ENCODE data around the gene H6PD. TPM values are rescaled to one million over a fixed set of nuclear protein-coding genes. Genes with fewer than 3 reads are reported as not detected.

H6PD gene
- total RNA-seq, 1 donor from 2014 or later, result 48.4 TPM

DNA sequence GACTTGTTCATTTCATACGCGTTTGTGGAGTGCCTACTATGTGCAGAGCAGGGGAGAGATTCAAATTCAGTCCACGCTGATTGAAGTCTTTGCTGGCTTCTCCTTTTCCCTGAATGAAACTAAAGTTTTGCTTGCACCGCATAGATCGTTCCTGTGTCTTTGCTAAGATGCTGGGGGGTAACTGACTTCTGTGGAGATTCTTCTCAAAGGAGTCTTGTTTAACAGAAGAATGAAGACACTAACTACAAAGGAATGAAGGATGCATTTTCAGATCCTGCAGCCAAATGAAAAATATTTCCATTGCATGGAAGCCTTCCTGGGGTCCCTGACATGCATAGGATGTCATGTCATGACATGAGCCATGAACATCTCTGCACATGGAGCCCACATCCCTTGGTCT is 26.9 kb upstream of the H6PD start:
- H3K27ac Mint-ChIP-seq (ENCODE audit: unreplicated experiment), result no peak overlapping the region
- H3K4me3 Mint-ChIP-seq (ENCODE audit: unreplicated experiment), result no peak overlapping the region
- H3K27me3 Mint-ChIP-seq (ENCODE audit: unreplicated experiment), result peaks cover 44% of the 10 kb centered on the region
- no peaks in the 10 kb centered on the region for H3K9me3 Mint-ChIP-seq (ENCODE audit: unreplicated experiment)
- H3K4me1 Mint-ChIP-seq (ENCODE audit: unreplicated experiment), result peaks cover 7% of the 10 kb centered on the region
- TF ChIP-seq, protein P1, sequence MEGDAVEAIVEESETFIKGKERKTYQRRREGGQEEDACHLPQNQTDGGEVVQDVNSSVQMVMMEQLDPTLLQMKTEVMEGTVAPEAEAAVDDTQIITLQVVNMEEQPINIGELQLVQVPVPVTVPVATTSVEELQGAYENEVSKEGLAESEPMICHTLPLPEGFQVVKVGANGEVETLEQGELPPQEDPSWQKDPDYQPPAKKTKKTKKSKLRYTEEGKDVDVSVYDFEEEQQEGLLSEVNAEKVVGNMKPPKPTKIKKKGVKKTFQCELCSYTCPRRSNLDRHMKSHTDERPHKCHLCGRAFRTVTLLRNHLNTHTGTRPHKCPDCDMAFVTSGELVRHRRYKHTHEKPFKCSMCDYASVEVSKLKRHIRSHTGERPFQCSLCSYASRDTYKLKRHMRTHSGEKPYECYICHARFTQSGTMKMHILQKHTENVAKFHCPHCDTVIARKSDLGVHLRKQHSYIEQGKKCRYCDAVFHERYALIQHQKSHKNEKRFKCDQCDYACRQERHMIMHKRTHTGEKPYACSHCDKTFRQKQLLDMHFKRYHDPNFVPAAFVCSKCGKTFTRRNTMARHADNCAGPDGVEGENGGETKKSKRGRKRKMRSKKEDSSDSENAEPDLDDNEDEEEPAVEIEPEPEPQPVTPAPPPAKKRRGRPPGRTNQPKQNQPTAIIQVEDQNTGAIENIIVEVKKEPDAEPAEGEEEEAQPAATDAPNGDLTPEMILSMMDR (IDR thresholded peaks at IDR 0.05), result no peak
- H3K36me3 Mint-ChIP-seq (ENCODE audit: unreplicated experiment), result no peaks in the 10 kb centered on the region
- no peak for DNase-seq (ENCODE audit: extremely low spot score, unreplicated experiment)

DNA sequence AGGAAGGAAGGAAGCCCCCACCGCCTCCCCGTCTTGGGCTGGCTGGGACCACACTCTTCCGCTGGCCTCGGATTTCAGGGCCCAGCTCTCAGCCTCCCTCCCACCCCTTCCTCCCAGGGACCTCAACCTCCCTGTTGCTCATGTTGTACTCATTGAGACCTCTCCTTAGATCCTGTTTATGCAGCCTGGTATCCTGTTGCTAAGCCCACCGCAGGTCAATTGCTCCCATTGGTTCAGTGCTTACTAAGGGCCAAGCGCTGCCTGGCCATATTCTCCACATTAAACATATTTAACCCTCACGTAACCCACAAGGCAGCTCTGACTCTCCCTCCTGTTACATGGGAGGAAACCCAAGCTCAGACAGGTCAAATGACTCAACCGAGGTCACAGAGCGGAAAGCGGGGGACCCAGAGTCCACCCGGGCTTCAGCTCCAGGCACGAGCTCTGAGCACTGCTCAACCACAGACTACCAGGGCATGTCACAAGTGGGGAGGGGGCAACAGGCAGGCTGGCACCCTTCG is 23.2 kb upstream of the H6PD start:
- Mint-ChIP-seq H3K36me3 (ENCODE audit: unreplicated experiment) (no peaks in the 10 kb centered on the region), H3K4me1 (ENCODE audit: unreplicated experiment) (peaks cover 6% of the 10 kb centered on the region), H3K9me3 (ENCODE audit: unreplicated experiment) (no peaks in the 10 kb centered on the region), H3K27me3 (ENCODE audit: unreplicated experiment) (peaks cover 18% of the 10 kb centered on the region), H3K4me3 (ENCODE audit: unreplicated experiment) (no peak overlapping the region), H3K27ac (ENCODE audit: unreplicated experiment) (no peak overlapping the region)
- no peak for DNase-seq (ENCODE audit: extremely low spot score, unreplicated experiment)
- TF ChIP-seq, protein P1 (IDR thresholded peaks at IDR 0.05), result no peak

DNA sequence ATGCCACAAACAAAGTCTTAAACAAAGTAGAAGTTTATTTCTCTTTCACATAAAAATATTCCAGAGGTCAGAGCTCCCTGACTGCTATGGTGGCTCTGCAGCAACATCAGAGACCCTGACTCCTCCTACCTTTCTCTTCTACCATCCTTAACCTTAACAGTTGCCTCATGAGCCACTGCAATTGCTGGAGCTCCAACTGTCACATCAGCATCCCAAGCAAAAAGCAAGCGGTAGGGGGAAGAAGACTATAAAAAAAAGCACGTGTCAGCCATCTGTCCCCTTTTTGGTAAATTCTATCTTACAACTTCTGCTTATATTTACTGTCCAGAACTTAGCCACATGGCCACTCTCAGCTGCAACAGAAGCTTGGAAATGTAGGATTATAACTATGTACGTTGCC is 21.8 kb upstream of the H6PD start:
- H3K4me3 Mint-ChIP-seq (ENCODE audit: unreplicated experiment), result no peak overlapping the region
- H3K27me3 Mint-ChIP-seq (ENCODE audit: unreplicated experiment), result peaks cover 7% of the 10 kb centered on the region
- H3K4me1 Mint-ChIP-seq (ENCODE audit: unreplicated experiment), result peaks cover 6% of the 10 kb centered on the region
- DNase-seq (ENCODE audit: extremely low spot score, unreplicated experiment), result no peak
- no peaks in the 10 kb centered on the region for H3K36me3 Mint-ChIP-seq (ENCODE audit: unreplicated experiment)
- H3K27ac Mint-ChIP-seq (ENCODE audit: unreplicated experiment), result no peak overlapping the region
- TF ChIP-seq, protein P1 (IDR thresholded peaks at IDR 0.05), result no peak
- no peaks in the 10 kb centered on the region for H3K9me3 Mint-ChIP-seq (ENCODE audit: unreplicated experiment)

DNA sequence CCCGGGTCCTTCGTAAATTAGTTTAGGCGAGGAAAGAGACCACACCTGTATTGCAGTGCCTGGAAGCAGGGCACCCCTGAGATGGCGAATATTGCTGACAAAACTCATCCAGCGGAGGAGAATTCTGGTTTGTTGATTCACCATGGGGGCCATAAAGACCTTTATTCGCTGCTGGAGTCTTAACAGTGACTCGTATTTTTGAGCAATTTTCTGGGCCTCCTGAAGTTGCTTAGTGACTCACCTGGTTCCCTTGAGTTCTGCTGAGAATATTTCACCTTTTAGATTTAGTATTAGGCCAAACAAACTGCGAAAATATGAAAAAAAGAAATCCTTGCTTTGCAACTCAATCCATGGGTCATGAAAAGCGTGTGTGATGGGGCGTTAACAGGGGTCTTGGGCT is 20.6 kb upstream of the H6PD start:
- no peaks in the 10 kb centered on the region for H3K36me3 Mint-ChIP-seq (ENCODE audit: unreplicated experiment)
- peaks cover 3% of the 10 kb centered on the region for H3K27me3 Mint-ChIP-seq (ENCODE audit: unreplicated experiment)
- H3K4me3 Mint-ChIP-seq (ENCODE audit: unreplicated experiment), result no peak overlapping the region
- no peak overlapping the region for H3K27ac Mint-ChIP-seq (ENCODE audit: unreplicated experiment)
- DNase-seq (ENCODE audit: extremely low spot score, unreplicated experiment), result no peak
- H3K9me3 Mint-ChIP-seq (ENCODE audit: unreplicated experiment), result no peaks in the 10 kb centered on the region
- peaks cover 6% of the 10 kb centered on the region for H3K4me1 Mint-ChIP-seq (ENCODE audit: unreplicated experiment)
- TF ChIP-seq, protein P1 (IDR thresholded peaks at IDR 0.05), result no peak

DNA sequence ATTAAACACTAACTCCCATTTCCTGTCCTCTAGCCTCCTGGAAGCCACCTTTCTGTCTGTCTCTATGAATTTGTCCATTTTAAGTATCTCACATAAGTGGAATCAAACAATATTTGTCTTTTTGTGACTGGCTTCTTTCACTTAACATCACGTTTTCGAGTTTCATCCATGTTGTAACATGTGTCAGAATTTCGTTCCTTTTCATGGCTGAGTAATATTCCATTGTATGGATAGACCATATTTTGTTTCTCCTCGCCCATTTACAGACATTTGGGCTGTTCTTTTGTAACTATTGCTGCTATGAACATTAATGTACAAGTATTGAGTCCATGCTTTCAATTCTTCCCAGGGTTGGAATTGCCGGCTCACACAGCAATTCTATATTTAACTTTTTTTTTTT is 15.7 kb upstream of the H6PD start:
- Mint-ChIP-seq H3K4me1 (ENCODE audit: unreplicated experiment) (no peaks in the 10 kb centered on the region), H3K27ac (ENCODE audit: unreplicated experiment) (no peak overlapping the region), H3K9me3 (ENCODE audit: unreplicated experiment) (no peaks in the 10 kb centered on the region), H3K4me3 (ENCODE audit: unreplicated experiment) (no peak overlapping the region), H3K36me3 (ENCODE audit: unreplicated experiment) (no peaks in the 10 kb centered on the region), H3K27me3 (ENCODE audit: unreplicated experiment) (peaks cover 8% of the 10 kb centered on the region)
- no peak for DNase-seq (ENCODE audit: extremely low spot score, unreplicated experiment)
- TF ChIP-seq, protein P1 (IDR thresholded peaks at IDR 0.05), result no peak

All from osteocyte (in vitro differentiated cells).